HepG2 (cell line): ENCODE results near the gene CHID1. TPM values are rescaled to one million over a fixed set of nuclear protein-coding genes. Genes with fewer than 3 reads are reported as not detected.

Source experiments
- KLF13 ChIP-seq: sonication (generic); formaldehyde crosslinking; IDR thresholded peaks from 2 replicates; pipeline ENCODE4 v1.4.0; 2020; ENCODE audit warnings: mild to moderate bottlenecking, missing genetic modification reagents
- MXD1 ChIP-seq: sonication (generic); formaldehyde crosslinking; IDR thresholded peaks from 2 replicates; pipeline ENCODE4 v1.4.0; 2020; ENCODE audit warnings: mild to moderate bottlenecking, missing genetic modification reagents
- MZF1 ChIP-seq: sonication (generic); formaldehyde crosslinking; IDR thresholded peaks from 2 replicates; pipeline ENCODE4 v1.8.1; 2023; ENCODE audit warnings: mild to moderate bottlenecking, missing genetic modification reagents, borderline replicate concordance
- RBM39 ChIP-seq: fragments of 200-400 bp; formaldehyde crosslinking; IDR thresholded peaks from one replicate; pipeline ENCODE4 v1.6.1; 2018; ENCODE audit warnings: antibody characterized with exemption, mild to moderate bottlenecking, low read depth, low read length; ENCODE audit not compliant: poor library complexity, severe bottlenecking
- SYNCRIP ChIP-seq: fragments of 200-400 bp; formaldehyde crosslinking; IDR thresholded peaks from 2 replicates; pipeline ENCODE4 v1.6.1; 2018; ENCODE audit warnings: mild to moderate bottlenecking, low read depth, low read length; ENCODE audit not compliant: insufficient read depth
- TCF7L2 ChIP-seq: IDR thresholded peaks from 2 replicates; pipeline ENCODE4 v1.6.1; 2011; ENCODE audit warnings: mild to moderate bottlenecking, low read depth, low read length, moderate library complexity
- TIGD3 ChIP-seq: sonication (generic); formaldehyde crosslinking; IDR thresholded peaks from 2 replicates; pipeline ENCODE4 v1.5.1; 2020; ENCODE audit warnings: mild to moderate bottlenecking, missing genetic modification reagents, borderline replicate concordance
- ZBTB20 ChIP-seq: sonication (generic); formaldehyde crosslinking; IDR thresholded peaks from 2 replicates; pipeline ENCODE4 v1.8.1; 2023; ENCODE audit warnings: missing genetic modification reagents, low read depth, mild to moderate bottlenecking, borderline replicate concordance
- ZFP90 ChIP-seq: sonication (generic); formaldehyde crosslinking; IDR thresholded peaks from 2 replicates; pipeline ENCODE4 v1.8.0; 2022; ENCODE audit warnings: missing genetic modification reagents, mild to moderate bottlenecking, inconsistent platforms, borderline replicate concordance
- ZNF205 ChIP-seq: IDR thresholded peaks from 2 replicates; pipeline ENCODE4 v1.6.1; 2018; ENCODE audit warnings: missing biosample characterization, missing genetic modification reagents
- ZNF263 ChIP-seq: sonication (generic); formaldehyde crosslinking; IDR thresholded peaks from 2 replicates; pipeline ENCODE4 v1.4.0; 2020; ENCODE audit warnings: missing genetic modification reagents
- ZNF558 ChIP-seq: sonication (generic); formaldehyde crosslinking; IDR thresholded peaks from 2 replicates; pipeline ENCODE4 v1.9.0; 2022; ENCODE audit warnings: mild to moderate bottlenecking, missing genetic modification reagents, borderline replicate concordance
- ZSCAN30 ChIP-seq: sonication (generic); formaldehyde crosslinking; IDR thresholded peaks from 2 replicates; pipeline ENCODE4 v1.5.0; 2020; ENCODE audit warnings: mild to moderate bottlenecking, missing genetic modification reagents
- polyA plus RNA-seq, 8 experiments: library from polyadenylated mRNA; depleted of rRNA in 3 of 8; stranded (reverse) in 7 of 8; unstranded in 1 of 8; fragments of >200 nt; fragmentation: Illumina TruSeq in 4 of 8; extraction: Trizol in 4 of 8; gene quantifications; 2 replicates each; pipeline versions ENCODE4 v1.2.1 to v1.2.3, GENCODE V29; 2011 to 2016; ENCODE audit warnings: low read depth in 4 of 8, missing spikeins in 1 of 8, mixed read lengths in 1 of 8; ENCODE audit not compliant: insufficient read depth in 1 of 8
- total RNA-seq, 5 experiments: library from RNA; depleted of rRNA; stranded (reverse); fragments of >200 nt; fragmentation: Illumina TruSeq; extraction: Trizol; gene quantifications; 2 replicates each; pipeline ENCODE4 v1.2.3, GENCODE V29; 2016; ENCODE audit warnings: low read depth in 1 of 5
- TF ChIP-seq, protein P1 (sequence below): IDR thresholded peaks from 2 replicates; pipeline ENCODE4 v1.6.1; 2016; ENCODE audit warnings: missing compliant biosample characterization, missing genetic modification reagents, borderline replicate concordance
- TF ChIP-seq, protein P2 (sequence below), 2 experiments: sonication (generic) in 1 of 2; formaldehyde crosslinking in 1 of 2; IDR thresholded peaks; 2 replicates each; pipeline versions ENCODE4 v1.4.0 to v1.6.1; 2018 to 2020; ENCODE audit warnings: missing genetic modification reagents in 2 of 2, borderline replicate concordance in 1 of 2, low read depth in 1 of 2, mild to moderate bottlenecking in 1 of 2, missing biosample characterization in 1 of 2
- TF ChIP-seq, protein P3 (sequence below): IDR thresholded peaks from 2 replicates; pipeline ENCODE4 v1.6.1; 2016; ENCODE audit warnings: mild to moderate bottlenecking
- TF ChIP-seq, protein P4 (sequence below): sonication (generic); formaldehyde crosslinking; IDR thresholded peaks from 2 replicates; pipeline ENCODE4 v1.5.0; 2020; ENCODE audit warnings: missing genetic modification reagents, mild to moderate bottlenecking, borderline replicate concordance

CHID1 gene
- total and polyA plus RNA-seq, 2 of the 13 experiments (the other 11 are each of a cell fraction or from before 2014, with no cell fraction given): 65.1 to 93.6 TPM

GRCh38 chr11:830295-831117, 80.1 kb downstream of the CHID1 start (continued):
- TF ChIP-seq SYNCRIP (no peak), ZNF205 (no peak), MZF1 (CRISPR knock-in tag) (no peak), ZNF263 (CRISPR knock-in tag) (0 out of 2 replicates have a peak, but pooled peaks have one; percentile 14), TIGD3 (CRISPR knock-in tag) (no peak), ZNF558 (CRISPR knock-in tag) (peak; percentile 28; the same call in 1 of the 2 replicates), TCF7L2 (no peak), ZBTB20 (CRISPR knock-in tag) (0 out of 2 replicates have a peak, but pooled peaks have one; percentile 14), MXD1 (CRISPR knock-in tag) (peak; percentile 76), RBM39 (peak; percentile 71), KLF13 (CRISPR knock-in tag) (peak; percentile 59; the same call in 1 of the 2 replicates), ZFP90 (CRISPR knock-in tag) (no peak), ZSCAN30 (CRISPR knock-in tag) (no peak)
- TF ChIP-seq, protein P1, sequence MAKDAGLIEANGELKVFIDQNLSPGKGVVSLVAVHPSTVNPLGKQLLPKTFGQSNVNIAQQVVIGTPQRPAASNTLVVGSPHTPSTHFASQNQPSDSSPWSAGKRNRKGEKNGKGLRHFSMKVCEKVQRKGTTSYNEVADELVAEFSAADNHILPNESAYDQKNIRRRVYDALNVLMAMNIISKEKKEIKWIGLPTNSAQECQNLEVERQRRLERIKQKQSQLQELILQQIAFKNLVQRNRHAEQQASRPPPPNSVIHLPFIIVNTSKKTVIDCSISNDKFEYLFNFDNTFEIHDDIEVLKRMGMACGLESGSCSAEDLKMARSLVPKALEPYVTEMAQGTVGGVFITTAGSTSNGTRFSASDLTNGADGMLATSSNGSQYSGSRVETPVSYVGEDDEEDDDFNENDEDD (CRISPR knock-in tag): peak; percentile 62; the same call in 1 of the 2 replicates
- TF ChIP-seq, protein P2, sequence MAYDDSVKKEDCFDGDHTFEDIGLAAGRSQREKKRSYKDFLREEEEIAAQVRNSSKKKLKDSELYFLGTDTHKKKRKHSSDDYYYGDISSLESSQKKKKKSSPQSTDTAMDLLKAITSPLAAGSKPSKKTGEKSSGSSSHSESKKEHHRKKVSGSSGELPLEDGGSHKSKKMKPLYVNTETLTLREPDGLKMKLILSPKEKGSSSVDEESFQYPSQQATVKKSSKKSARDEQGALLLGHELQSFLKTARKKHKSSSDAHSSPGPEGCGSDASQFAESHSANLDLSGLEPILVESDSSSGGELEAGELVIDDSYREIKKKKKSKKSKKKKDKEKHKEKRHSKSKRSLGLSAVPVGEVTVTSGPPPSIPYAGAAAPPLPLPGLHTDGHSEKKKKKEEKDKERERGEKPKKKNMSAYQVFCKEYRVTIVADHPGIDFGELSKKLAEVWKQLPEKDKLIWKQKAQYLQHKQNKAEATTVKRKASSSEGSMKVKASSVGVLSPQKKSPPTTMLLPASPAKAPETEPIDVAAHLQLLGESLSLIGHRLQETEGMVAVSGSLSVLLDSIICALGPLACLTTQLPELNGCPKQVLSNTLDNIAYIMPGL (CRISPR knock-in tag; IDR thresholded peaks at IDR 0.05; ENCODE audit: borderline replicate concordance in 1 of 2, low read depth in 1 of 2): peak in 1 of 2 experiments; percentile 11; a peak in 1 of 4 replicates
- TF ChIP-seq, protein P3, sequence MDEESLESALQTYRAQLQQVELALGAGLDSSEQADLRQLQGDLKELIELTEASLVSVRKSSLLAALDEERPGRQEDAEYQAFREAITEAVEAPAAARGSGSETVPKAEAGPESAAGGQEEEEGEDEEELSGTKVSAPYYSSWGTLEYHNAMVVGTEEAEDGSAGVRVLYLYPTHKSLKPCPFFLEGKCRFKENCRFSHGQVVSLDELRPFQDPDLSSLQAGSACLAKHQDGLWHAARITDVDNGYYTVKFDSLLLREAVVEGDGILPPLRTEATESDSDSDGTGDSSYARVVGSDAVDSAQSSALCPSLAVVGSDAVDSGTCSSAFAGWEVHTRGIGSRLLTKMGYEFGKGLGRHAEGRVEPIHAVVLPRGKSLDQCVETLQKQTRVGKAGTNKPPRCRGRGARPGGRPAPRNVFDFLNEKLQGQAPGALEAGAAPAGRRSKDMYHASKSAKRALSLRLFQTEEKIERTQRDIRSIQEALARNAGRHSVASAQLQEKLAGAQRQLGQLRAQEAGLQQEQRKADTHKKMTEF (CRISPR knock-in tag): peak; percentile 44; the same call in 1 of the 2 replicates
- TF ChIP-seq, protein P4, sequence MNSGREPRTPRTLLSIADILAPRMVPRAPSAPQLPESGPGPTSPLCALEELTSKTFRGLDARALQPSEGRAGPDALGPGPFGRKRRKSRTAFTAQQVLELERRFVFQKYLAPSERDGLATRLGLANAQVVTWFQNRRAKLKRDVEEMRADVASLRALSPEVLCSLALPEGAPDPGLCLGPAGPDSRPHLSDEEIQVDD (CRISPR knock-in tag): no peak; the same call in 1 of the 2 replicates
